ENCODE measurements around the gene GBP3.
"Not testable (repeated sequence)": the region's sequence is repeated elsewhere in the genome, so short reads cannot be mapped to it uniquely, and the experiment has no call there.

GBP3 gene

GRCh38 chr1:88974616-88975172 is 48.0 kb downstream of the GBP3 start:
- H3K27me3 Mint-ChIP-seq, H3K9me3 Mint-ChIP-seq, H3K27ac Mint-ChIP-seq, ATAC-seq, H3K4me3 Mint-ChIP-seq: not testable (repeated sequence)
- Mint-ChIP-seq H3K4me1 (peaks cover 36% of the 10 kb centered on the region), H3K36me3 (peaks cover 17% of the 10 kb centered on the region)

GRCh38 chr1:88973520-88974137 is 49.0 kb downstream of the GBP3 start:
- H3K4me1 Mint-ChIP-seq = peaks cover 25% of the 10 kb centered on the region

DNA sequence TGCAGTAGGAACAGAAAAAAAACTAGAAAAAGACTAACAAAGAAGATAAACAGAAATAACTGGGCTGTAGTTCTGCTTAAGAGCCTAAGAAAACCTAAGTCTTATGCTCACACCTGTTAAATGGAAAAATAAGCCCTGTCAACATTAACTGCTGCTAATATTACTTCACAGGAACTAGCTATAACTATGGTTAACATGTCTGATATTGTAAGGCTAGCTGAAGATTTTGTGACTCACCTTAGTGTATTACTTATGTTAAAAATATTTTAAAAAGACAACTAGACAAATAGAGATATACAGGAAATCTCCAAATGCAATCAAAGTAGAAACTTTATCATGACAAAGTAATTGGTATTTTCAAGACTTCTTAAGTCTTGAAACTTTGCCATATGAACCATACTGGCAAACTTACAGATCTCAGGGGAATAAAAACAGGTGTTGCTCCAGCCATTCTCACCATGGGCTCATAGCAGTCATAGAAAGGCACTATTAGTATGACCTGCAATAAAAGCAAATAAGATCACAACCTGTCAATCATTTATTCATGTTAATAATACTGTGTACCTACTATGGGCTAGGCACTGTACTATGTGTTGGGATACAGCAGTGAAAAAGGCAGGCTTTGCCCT is 60.9 kb downstream of the GBP3 start:
- H3K9me3 Mint-ChIP-seq = no peaks in the 10 kb centered on the region
- H3K36me3 Mint-ChIP-seq = peaks cover 70% of the 10 kb centered on the region
- no peaks in the 10 kb centered on the region for H3K27me3 Mint-ChIP-seq
- no peak for ATAC-seq
- no peak overlapping the region for H3K27ac Mint-ChIP-seq
- no peaks in the 10 kb centered on the region for H3K4me1 Mint-ChIP-seq
- H3K4me3 Mint-ChIP-seq = no peak overlapping the region

More at GRCh38 chr1:88973520-88974137, 49.0 kb downstream of the GBP3 start:
- no peak for ATAC-seq
- Mint-ChIP-seq H3K4me3 (no peak overlapping the region), H3K36me3 (peaks cover 17% of the 10 kb centered on the region), H3K27me3 (no peaks in the 10 kb centered on the region), H3K9me3 (no peaks in the 10 kb centered on the region), H3K27ac (no peak overlapping the region)

- H3K27me3 Mint-ChIP-seq = no peaks in the 10 kb centered on the region
- no peak for ATAC-seq
- H3K27ac Mint-ChIP-seq = no peak overlapping the region
- peaks cover 77% of the 10 kb centered on the region for H3K36me3 Mint-ChIP-seq
- H3K4me3 Mint-ChIP-seq = no peak overlapping the region
- H3K9me3 Mint-ChIP-seq = no peaks in the 10 kb centered on the region
- H3K4me1 Mint-ChIP-seq = no peaks in the 10 kb centered on the region
Measured at GRCh38 chr1:88961081-88961480, 61.6 kb downstream of the GBP3 start.
